Mononuclear cell (primary cell): ENCODE results near the gene LMBRD1. TPM values are rescaled to one million over a fixed set of nuclear protein-coding genes. Genes with fewer than 3 reads are reported as not detected.
"Not testable (repeated sequence)": the region's sequence is repeated elsewhere in the genome, so short reads cannot be mapped to it uniquely, and the experiment has no call there.

Experiments used
- H3K27me3 ChIP-seq: 2 replicates; pipeline ENCODE4 v1.6.0; 2011; ENCODE audit warnings: low read length, control low read depth; ENCODE audit not compliant: insufficient read depth
- H3K4me1 ChIP-seq: 2 replicates; pipeline ENCODE4 v1.5.1; 2011; ENCODE audit warnings: mild to moderate bottlenecking, low read length, control low read depth; ENCODE audit not compliant: insufficient read depth
- H3K4me3 ChIP-seq: 2 replicates; pipeline ENCODE4 v1.5.1; 2011; ENCODE audit warnings: mild to moderate bottlenecking, low read length, moderate library complexity
- H3K9me3 ChIP-seq: 2 replicates; pipeline ENCODE4 v1.5.1; 2011; ENCODE audit warnings: low read depth, mild to moderate bottlenecking, control low read depth, low read length
- total RNA-seq: library from RNA; depleted of rRNA; stranded (reverse); fragments of >200 nt; gene quantifications from one replicate; pipeline ENCODE4 v1.2.3, GENCODE V29; 2012

Gene LMBRD1
- total RNA-seq, 1 donor = 70.5 TPM

GRCh38 chr6:69732045-69732444 is 64.8 kb downstream of the LMBRD1 start:
- H3K4me1 ChIP-seq = no peaks in the 10 kb centered on the region
- H3K27me3 ChIP-seq = no peaks in the 10 kb centered on the region
- H3K9me3 ChIP-seq = no peaks in the 10 kb centered on the region
- H3K4me3 ChIP-seq = no peak overlapping the region

GRCh38 chr6:69729870-69730449 is 66.8 kb downstream of the LMBRD1 start:
- Histone ChIP-seq H3K27me3 (no peaks in the 10 kb centered on the region), H3K4me3 (no peak overlapping the region), H3K9me3 (no peaks in the 10 kb centered on the region), H3K4me1 (no peaks in the 10 kb centered on the region)

- H3K27me3 ChIP-seq = no peaks in the 10 kb centered on the region
- no peaks in the 10 kb centered on the region for H3K4me1 ChIP-seq
- H3K9me3 ChIP-seq = no peaks in the 10 kb centered on the region
- H3K4me3 ChIP-seq = no peak overlapping the region
Observed at GRCh38 chr6:69722683-69723082, 74.1 kb downstream of the LMBRD1 start.

GRCh38 chr6:69719602-69720193 is 77.1 kb downstream of the LMBRD1 start:
- no peak overlapping the region for H3K4me3 ChIP-seq
- H3K9me3 ChIP-seq = no peaks in the 10 kb centered on the region

GRCh38 chr6:69706724-69707123 is 90.1 kb downstream of the LMBRD1 start:
- Histone ChIP-seq H3K4me3 (no peak overlapping the region), H3K4me1 (no peaks in the 10 kb centered on the region), H3K9me3 (no peaks in the 10 kb centered on the region), H3K27me3 (no peaks in the 10 kb centered on the region)

More at GRCh38 chr6:69719602-69720193, 77.1 kb downstream of the LMBRD1 start:
- H3K27me3 ChIP-seq = no peaks in the 10 kb centered on the region
- H3K4me1 ChIP-seq = no peaks in the 10 kb centered on the region

- no peaks in the 10 kb centered on the region for H3K4me1 ChIP-seq
- no peak overlapping the region for H3K4me3 ChIP-seq
- H3K9me3 ChIP-seq = no peaks in the 10 kb centered on the region
- no peaks in the 10 kb centered on the region for H3K27me3 ChIP-seq
Observed at GRCh38 chr6:69705954-69706353, 90.9 kb downstream of the LMBRD1 start.

GRCh38 chr6:69704916-69705315 is 91.9 kb downstream of the LMBRD1 start:
- H3K27me3 ChIP-seq = no peaks in the 10 kb centered on the region
- no peaks in the 10 kb centered on the region for H3K9me3 ChIP-seq
- no peak overlapping the region for H3K4me3 ChIP-seq
- H3K4me1 ChIP-seq = no peaks in the 10 kb centered on the region

- Histone ChIP-seq H3K27me3 (no peaks in the 10 kb centered on the region), H3K9me3 (no peaks in the 10 kb centered on the region), H3K4me3 (no peak overlapping the region), H3K4me1 (no peaks in the 10 kb centered on the region)
Observed at GRCh38 chr6:69699655-69700054, 97.2 kb downstream of the LMBRD1 start.

GRCh38 chr6:69696273-69696672 is 100.5 kb downstream of the LMBRD1 start:
- Histone ChIP-seq H3K27me3 (no peaks in the 10 kb centered on the region), H3K9me3 (no peaks in the 10 kb centered on the region), H3K4me3 (no peak overlapping the region)

GRCh38 chr6:69693762-69694161 is 103.0 kb downstream of the LMBRD1 start:
- Histone ChIP-seq H3K9me3 (no peaks in the 10 kb centered on the region), H3K4me3 (no peak overlapping the region), H3K27me3 (no peaks in the 10 kb centered on the region), H3K4me1 (no peaks in the 10 kb centered on the region)

More at GRCh38 chr6:69696273-69696672, 100.5 kb downstream of the LMBRD1 start:
- no peaks in the 10 kb centered on the region for H3K4me1 ChIP-seq

GRCh38 chr6:69690986-69691385 is 105.8 kb downstream of the LMBRD1 start:
- no peaks in the 10 kb centered on the region for H3K4me1 ChIP-seq
- H3K27me3 ChIP-seq = no peaks in the 10 kb centered on the region
- no peaks in the 10 kb centered on the region for H3K9me3 ChIP-seq
- H3K4me3 ChIP-seq = no peak overlapping the region

- no peaks in the 10 kb centered on the region for H3K4me1 ChIP-seq
Observed at GRCh38 chr6:69680302-69680701, 116.5 kb downstream of the LMBRD1 start.

GRCh38 chr6:69673298-69673697 is 123.5 kb downstream of the LMBRD1 start:
- no peaks in the 10 kb centered on the region for H3K27me3 ChIP-seq
- H3K4me3 ChIP-seq = no peak overlapping the region
- no peaks in the 10 kb centered on the region for H3K4me1 ChIP-seq
- no peaks in the 10 kb centered on the region for H3K9me3 ChIP-seq

More at GRCh38 chr6:69680302-69680701, 116.5 kb downstream of the LMBRD1 start:
- no peaks in the 10 kb centered on the region for H3K9me3 ChIP-seq
- no peak overlapping the region for H3K4me3 ChIP-seq
- no peaks in the 10 kb centered on the region for H3K27me3 ChIP-seq

- Histone ChIP-seq H3K27me3 (no peaks in the 10 kb centered on the region), H3K4me3 (no peak overlapping the region), H3K9me3 (no peaks in the 10 kb centered on the region), H3K4me1 (no peaks in the 10 kb centered on the region)
Observed at GRCh38 chr6:69668916-69669315, 127.9 kb downstream of the LMBRD1 start.

GRCh38 chr6:69666779-69667178 is 130.0 kb downstream of the LMBRD1 start:
- not testable (repeated sequence) for H3K27me3 ChIP-seq, H3K4me3 ChIP-seq, H3K9me3 ChIP-seq, H3K4me1 ChIP-seq

GRCh38 chr6:69665437-69665836 is 131.4 kb downstream of the LMBRD1 start:
- H3K9me3 ChIP-seq = no peaks in the 10 kb centered on the region
- H3K27me3 ChIP-seq = no peaks in the 10 kb centered on the region
- H3K4me3 ChIP-seq = no peak overlapping the region
- H3K4me1 ChIP-seq = no peaks in the 10 kb centered on the region
